ENCODE measurements around the gene PALD1.

The PALD1 gene

DNA sequence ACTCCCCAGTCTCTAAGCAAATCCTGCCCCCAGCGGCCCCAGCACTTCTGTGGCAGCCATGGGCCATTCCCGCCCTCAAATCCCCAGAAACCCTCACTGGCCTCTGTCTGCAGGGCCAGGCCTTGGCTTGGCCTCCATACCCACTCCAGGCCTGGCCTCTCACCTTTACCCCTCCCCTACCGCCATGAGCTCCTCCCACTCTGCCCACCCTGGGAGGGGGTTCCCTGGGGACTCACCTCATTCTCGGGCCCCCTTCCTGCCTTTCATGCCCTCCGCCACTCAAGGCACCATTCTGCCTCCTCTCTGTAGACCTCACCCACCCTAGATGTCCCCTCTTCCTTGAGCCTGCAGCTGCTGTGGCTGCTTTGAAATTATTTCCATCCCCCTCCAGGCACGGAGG is 83.0 kb downstream of the PALD1 start:
- H3K36me3 ChIP-seq (ENCODE audit: control insufficient read depth in 1 of 2, insufficient read depth in 2 of 2, low read length in 2 of 2) = no peaks in the 10 kb centered on the region
- no peak overlapping the region for H3K4me3 ChIP-seq (ENCODE audit: low read depth in 1 of 2, low read length in 2 of 2)
- H3K9ac ChIP-seq (ENCODE audit: low read depth in 1 of 2, low read length in 2 of 2) = no peak overlapping the region
- H3K27ac ChIP-seq (ENCODE audit: low read depth, low read length) = no peak overlapping the region
- H3K4me1 ChIP-seq (ENCODE audit: control insufficient read depth in 1 of 2, insufficient read depth in 2 of 2, low read length in 2 of 2) = peaks cover 6 to 27% of the 10 kb centered on the region in 2 donors
- H3K27me3 ChIP-seq (ENCODE audit: control insufficient read depth in 1 of 2, insufficient read depth in 2 of 2, low read length in 2 of 2) = no peaks in the 10 kb centered on the region
- H3K9me3 ChIP-seq (ENCODE audit: control insufficient read depth in 1 of 2, low read length in 2 of 2) = no peaks in the 10 kb centered on the region

DNA sequence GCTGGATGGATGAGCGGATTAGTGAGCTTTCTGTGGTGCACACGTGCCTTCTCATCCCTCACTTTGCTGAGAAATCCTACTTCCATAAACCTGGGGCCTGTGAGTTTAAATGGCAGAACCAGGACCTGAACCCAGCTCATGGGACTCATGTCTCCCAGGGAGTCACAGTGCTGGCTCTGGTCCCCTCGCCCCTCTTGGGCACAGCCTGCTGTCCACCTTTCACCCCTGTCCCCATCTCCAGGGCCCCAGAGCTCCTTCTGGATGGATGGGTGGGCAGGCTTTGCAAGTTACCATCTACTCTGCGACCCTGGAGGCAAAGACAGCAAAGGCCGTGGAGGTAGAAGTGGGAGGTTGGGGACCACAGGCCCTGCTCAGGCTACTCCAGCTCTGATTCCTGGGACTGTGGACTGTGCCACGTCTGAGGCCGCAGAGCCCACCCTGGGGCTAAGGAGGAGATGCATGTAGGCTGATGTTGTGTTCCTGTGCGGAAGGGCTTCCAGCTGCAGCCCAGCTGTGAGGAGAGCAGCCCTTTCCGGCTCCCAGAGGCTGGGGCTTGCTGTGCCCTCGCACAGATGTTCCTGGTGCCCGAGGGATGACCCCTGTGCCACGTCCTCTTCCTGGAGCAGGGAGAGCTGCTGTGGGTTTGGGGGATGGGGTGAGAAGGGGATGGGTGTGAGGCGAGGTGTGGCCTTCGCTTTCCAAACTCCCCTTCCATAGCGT is 83.6 kb downstream of the PALD1 start:
- no peak overlapping the region for H3K4me3 ChIP-seq (ENCODE audit: low read depth in 1 of 2, low read length in 2 of 2)
- no peaks in the 10 kb centered on the region for H3K27me3 ChIP-seq (ENCODE audit: control insufficient read depth in 1 of 2, insufficient read depth in 2 of 2, low read length in 2 of 2)
- H3K4me1 ChIP-seq (ENCODE audit: control insufficient read depth in 1 of 2, insufficient read depth in 2 of 2, low read length in 2 of 2) = peaks cover 6 to 27% of the 10 kb centered on the region in 2 donors
- H3K9me3 ChIP-seq (ENCODE audit: control insufficient read depth in 1 of 2, low read length in 2 of 2) = no peaks in the 10 kb centered on the region
- no peak overlapping the region for H3K9ac ChIP-seq (ENCODE audit: low read depth in 1 of 2, low read length in 2 of 2)
- no peak overlapping the region for H3K27ac ChIP-seq (ENCODE audit: low read depth, low read length)
- H3K36me3 ChIP-seq (ENCODE audit: control insufficient read depth in 1 of 2, insufficient read depth in 2 of 2, low read length in 2 of 2) = no peaks in the 10 kb centered on the region

DNA sequence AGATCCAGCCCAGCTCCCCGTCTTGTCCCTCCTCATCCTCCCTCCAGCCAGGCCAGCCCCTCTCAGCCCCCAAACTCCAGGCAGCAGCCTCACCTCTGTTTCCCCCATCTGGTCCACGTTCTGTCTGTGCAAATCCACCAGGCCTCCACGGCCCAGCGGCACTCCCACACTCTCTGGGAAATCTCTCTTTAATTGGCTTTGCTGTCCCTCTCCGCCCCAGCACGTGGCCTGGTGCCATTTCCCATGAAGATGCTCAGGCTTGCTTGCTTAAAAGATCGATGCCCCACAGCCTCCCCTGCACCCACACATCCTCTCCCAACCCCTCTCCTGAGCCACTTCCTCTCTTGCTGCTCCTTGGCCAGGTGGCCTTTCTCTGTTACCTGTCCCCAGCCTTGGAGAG is 84.7 kb downstream of the PALD1 start:
- Histone ChIP-seq H3K9ac (ENCODE audit: low read depth in 1 of 2, low read length in 2 of 2) (no peak overlapping the region), H3K27me3 (ENCODE audit: control insufficient read depth in 1 of 2, insufficient read depth in 2 of 2, low read length in 2 of 2) (no peaks in the 10 kb centered on the region), H3K9me3 (ENCODE audit: control insufficient read depth in 1 of 2, low read length in 2 of 2) (no peaks in the 10 kb centered on the region), H3K4me3 (ENCODE audit: low read depth in 1 of 2, low read length in 2 of 2) (no peak overlapping the region), H3K27ac (ENCODE audit: low read depth, low read length) (no peak overlapping the region), H3K4me1 (ENCODE audit: control insufficient read depth in 1 of 2, insufficient read depth in 2 of 2, low read length in 2 of 2) (peaks cover 6 to 27% of the 10 kb centered on the region in 2 donors), H3K36me3 (ENCODE audit: control insufficient read depth in 1 of 2, insufficient read depth in 2 of 2, low read length in 2 of 2) (no peaks in the 10 kb centered on the region)

DNA sequence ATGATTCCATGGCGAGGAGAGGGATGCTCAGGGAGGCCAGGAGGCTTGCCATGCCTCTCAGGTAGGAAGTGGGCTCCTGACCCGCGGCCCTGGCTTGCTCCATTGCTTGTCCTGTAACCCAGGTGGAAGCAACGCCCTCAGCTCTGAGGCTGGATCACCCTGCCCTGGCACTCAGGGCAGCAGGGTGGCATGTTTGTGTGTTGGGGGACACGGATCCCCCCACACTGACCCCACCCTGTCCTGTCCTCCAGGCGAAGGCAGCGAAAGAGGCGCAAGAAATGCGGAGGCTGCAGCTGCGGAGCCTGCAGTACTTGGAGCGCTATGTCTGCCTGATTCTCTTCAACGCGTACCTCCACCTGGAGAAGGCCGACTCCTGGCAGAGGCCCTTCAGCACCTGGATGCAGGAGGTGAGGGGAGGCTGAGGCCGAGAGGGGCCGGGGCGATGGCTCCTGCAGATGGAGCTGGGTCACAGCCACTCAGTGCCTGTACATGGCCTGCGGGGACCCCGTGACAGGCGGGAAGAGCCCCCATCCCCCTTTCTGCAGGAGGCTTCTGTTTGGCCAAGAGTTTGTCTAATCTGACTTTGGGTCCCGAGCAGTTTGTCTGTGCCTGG is 85.7 kb downstream of the PALD1 start:
- no peaks in the 10 kb centered on the region for H3K9me3 ChIP-seq (ENCODE audit: control insufficient read depth in 1 of 2, low read length in 2 of 2)
- H3K4me3 ChIP-seq (ENCODE audit: low read depth in 1 of 2, low read length in 2 of 2) = no peak overlapping the region
- H3K4me1 ChIP-seq (ENCODE audit: control insufficient read depth in 1 of 2, insufficient read depth in 2 of 2, low read length in 2 of 2) = peaks cover 6 to 21% of the 10 kb centered on the region in 2 donors
- no peaks in the 10 kb centered on the region for H3K36me3 ChIP-seq (ENCODE audit: control insufficient read depth in 1 of 2, insufficient read depth in 2 of 2, low read length in 2 of 2)
- H3K27ac ChIP-seq (ENCODE audit: low read depth, low read length) = no peak overlapping the region
- H3K9ac ChIP-seq (ENCODE audit: low read depth in 1 of 2, low read length in 2 of 2) = no peak overlapping the region
- no peaks in the 10 kb centered on the region for H3K27me3 ChIP-seq (ENCODE audit: control insufficient read depth in 1 of 2, insufficient read depth in 2 of 2, low read length in 2 of 2)

GRCh38 chr10:70564901-70565351 is 86.4 kb downstream of the PALD1 start:
- Histone ChIP-seq H3K27me3 (ENCODE audit: control insufficient read depth in 1 of 2, insufficient read depth in 2 of 2, low read length in 2 of 2) (no peaks in the 10 kb centered on the region), H3K4me3 (ENCODE audit: low read depth in 1 of 2, low read length in 2 of 2) (no peak overlapping the region), H3K36me3 (ENCODE audit: control insufficient read depth in 1 of 2, insufficient read depth in 2 of 2, low read length in 2 of 2) (no peaks in the 10 kb centered on the region), H3K9ac (ENCODE audit: low read depth in 1 of 2, low read length in 2 of 2) (no peak overlapping the region), H3K4me1 (ENCODE audit: control insufficient read depth in 1 of 2, insufficient read depth in 2 of 2, low read length in 2 of 2) (peaks cover 0 to 15% of the 10 kb centered on the region in 2 donors), H3K27ac (ENCODE audit: low read depth, low read length) (no peak overlapping the region), H3K9me3 (ENCODE audit: control insufficient read depth in 1 of 2, low read length in 2 of 2) (no peaks in the 10 kb centered on the region)

DNA sequence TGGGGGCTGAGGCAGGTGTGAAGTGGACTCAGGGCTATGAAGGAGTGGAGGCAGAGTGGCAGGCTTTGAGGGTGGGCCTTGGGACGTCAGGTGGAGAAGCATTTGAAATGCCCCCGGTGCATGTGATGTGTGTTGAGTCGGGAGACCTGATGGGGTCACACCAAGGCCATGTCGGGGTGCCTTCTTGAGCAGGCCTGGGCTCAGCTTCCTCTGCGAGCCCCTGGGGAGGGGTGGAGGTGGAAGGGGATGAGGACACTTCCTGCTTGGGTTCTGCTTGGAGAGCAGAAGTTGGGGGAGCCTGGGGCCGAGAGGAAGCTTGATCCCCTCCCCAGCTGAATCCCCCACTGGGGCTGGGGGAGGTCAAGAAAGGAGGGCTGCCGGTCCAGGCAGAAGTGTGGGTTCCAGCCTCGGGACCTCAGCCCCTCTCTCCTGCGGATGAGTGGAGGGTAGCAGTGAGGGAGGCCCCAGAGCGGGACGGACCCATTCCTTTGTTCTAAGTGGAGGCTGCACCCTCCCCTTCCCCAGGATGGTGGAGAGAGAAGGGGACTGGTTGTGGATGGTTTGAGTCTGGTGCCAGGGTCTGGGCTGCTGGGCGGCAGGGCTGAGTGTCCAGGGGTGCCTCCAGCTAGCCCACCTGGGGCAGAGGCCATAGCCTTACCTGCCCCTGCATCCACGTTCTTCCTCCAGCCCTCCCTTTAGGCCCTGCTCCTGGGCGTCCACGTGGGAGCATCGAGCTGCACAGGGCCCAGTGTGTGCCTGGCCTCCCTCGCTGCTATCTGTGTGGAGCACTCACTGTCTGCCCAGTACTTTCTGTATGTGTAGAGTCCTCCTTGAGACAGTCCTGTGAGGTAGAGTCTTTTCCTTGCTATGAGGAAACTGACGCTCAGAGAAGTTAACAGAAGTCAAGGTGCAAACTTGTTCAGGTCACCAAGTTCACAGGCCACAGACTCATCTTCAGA is 87.3 kb downstream of the PALD1 start:
- Histone ChIP-seq H3K36me3 (ENCODE audit: control insufficient read depth in 1 of 2, insufficient read depth in 2 of 2, low read length in 2 of 2) (no peaks in the 10 kb centered on the region), H3K4me3 (ENCODE audit: low read depth in 1 of 2, low read length in 2 of 2) (no peak overlapping the region), H3K27ac (ENCODE audit: low read depth, low read length) (no peak overlapping the region), H3K9ac (ENCODE audit: low read depth in 1 of 2, low read length in 2 of 2) (no peak overlapping the region), H3K4me1 (ENCODE audit: control insufficient read depth in 1 of 2, insufficient read depth in 2 of 2, low read length in 2 of 2) (peaks cover 0 to 10% of the 10 kb centered on the region in 2 donors), H3K27me3 (ENCODE audit: control insufficient read depth in 1 of 2, insufficient read depth in 2 of 2, low read length in 2 of 2) (no peaks in the 10 kb centered on the region), H3K9me3 (ENCODE audit: control insufficient read depth in 1 of 2, low read length in 2 of 2) (no peaks in the 10 kb centered on the region)

- H3K27ac ChIP-seq (ENCODE audit: low read depth, low read length) = no peak overlapping the region
- H3K9ac ChIP-seq (ENCODE audit: low read depth in 1 of 2, low read length in 2 of 2) = no peak overlapping the region
- no peak overlapping the region for H3K4me3 ChIP-seq (ENCODE audit: low read depth in 1 of 2, low read length in 2 of 2)
- no peaks in the 10 kb centered on the region for H3K36me3 ChIP-seq (ENCODE audit: control insufficient read depth in 1 of 2, insufficient read depth in 2 of 2, low read length in 2 of 2)
- H3K4me1 ChIP-seq (ENCODE audit: control insufficient read depth in 1 of 2, insufficient read depth in 2 of 2, low read length in 2 of 2) = peaks cover 0 to 1% of the 10 kb centered on the region in 2 donors
- no peaks in the 10 kb centered on the region for H3K9me3 ChIP-seq (ENCODE audit: control insufficient read depth in 1 of 2, low read length in 2 of 2)
- H3K27me3 ChIP-seq (ENCODE audit: control insufficient read depth in 1 of 2, insufficient read depth in 2 of 2, low read length in 2 of 2) = no peaks in the 10 kb centered on the region
Observed at GRCh38 chr10:70566515-70567290, 88.1 kb downstream of the PALD1 start.

GRCh38 chr10:70567603-70568002 is 89.0 kb downstream of the PALD1 start:
- Histone ChIP-seq H3K27ac (ENCODE audit: low read depth, low read length) (no peak overlapping the region), H3K36me3 (ENCODE audit: control insufficient read depth in 1 of 2, insufficient read depth in 2 of 2, low read length in 2 of 2) (no peaks in the 10 kb centered on the region), H3K4me3 (ENCODE audit: low read depth in 1 of 2, low read length in 2 of 2) (no peak overlapping the region), H3K27me3 (ENCODE audit: control insufficient read depth in 1 of 2, insufficient read depth in 2 of 2, low read length in 2 of 2) (no peaks in the 10 kb centered on the region), H3K9me3 (ENCODE audit: control insufficient read depth in 1 of 2, low read length in 2 of 2) (no peaks in the 10 kb centered on the region), H3K4me1 (ENCODE audit: control insufficient read depth in 1 of 2, insufficient read depth in 2 of 2, low read length in 2 of 2) (no peaks in the 10 kb centered on the region), H3K9ac (ENCODE audit: low read depth in 1 of 2, low read length in 2 of 2) (no peak overlapping the region)

DNA sequence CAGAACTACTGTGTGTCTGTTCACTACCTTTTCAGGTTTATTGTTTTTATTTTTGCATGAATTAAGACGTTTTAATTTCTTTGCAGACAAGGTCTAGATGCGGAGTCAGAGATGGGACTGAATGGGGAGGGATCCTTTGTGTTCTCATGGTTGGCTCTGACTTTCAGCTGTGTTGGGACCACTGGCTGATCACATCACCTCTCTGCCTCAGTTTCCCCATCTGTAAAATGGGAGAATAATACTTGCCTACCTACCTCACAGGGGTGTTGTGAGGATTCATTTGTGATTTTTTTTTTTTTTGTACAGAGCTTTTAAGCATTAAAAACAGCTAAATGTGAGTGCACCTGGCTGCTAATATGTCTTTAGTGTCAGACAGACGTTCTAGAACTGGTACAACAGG is 89.5 kb downstream of the PALD1 start:
- Histone ChIP-seq H3K9ac (ENCODE audit: low read depth in 1 of 2, low read length in 2 of 2) (no peak overlapping the region), H3K36me3 (ENCODE audit: control insufficient read depth in 1 of 2, insufficient read depth in 2 of 2, low read length in 2 of 2) (no peaks in the 10 kb centered on the region), H3K9me3 (ENCODE audit: control insufficient read depth in 1 of 2, low read length in 2 of 2) (no peaks in the 10 kb centered on the region), H3K4me1 (ENCODE audit: control insufficient read depth in 1 of 2, insufficient read depth in 2 of 2, low read length in 2 of 2) (no peaks in the 10 kb centered on the region), H3K27me3 (ENCODE audit: control insufficient read depth in 1 of 2, insufficient read depth in 2 of 2, low read length in 2 of 2) (no peaks in the 10 kb centered on the region), H3K27ac (ENCODE audit: low read depth, low read length) (no peak overlapping the region), H3K4me3 (ENCODE audit: low read depth in 1 of 2, low read length in 2 of 2) (no peak overlapping the region)
